GM12878 (cell line): ENCODE results near the gene SORCS2. TPM values are rescaled to one million over a fixed set of nuclear protein-coding genes. Genes with fewer than 3 reads are reported as not detected.

Source experiments
- ATAC-seq: fragments of 200-7000 bp; cut with Tn5 transposase; 3 replicates; pipeline ENCODE4 v1.9.1; 2020; ENCODE audit warnings: mild to moderate bottlenecking, moderate library complexity
- BruUV-seq: library from RNA; stranded (reverse); fragments of 400-500 nt; replicated peaks from 2 replicates; lab custom pipeline; 2021; lab: Mats Ljungman, UMichigan
- CTCF ChIA-PET: fragments of 300-600 bp; sonication (Branson Sonifier 250); formaldehyde crosslinking; extraction: SDS; loops from one replicate; lab custom pipeline; 2021; ENCODE audit warnings: inconsistent platforms; lab: Yijun Ruan, JAX
- POLR2A ChIA-PET: fragments of 350-600 bp; formaldehyde crosslinking; extraction: SDS; loops from one replicate; lab custom pipeline; 2021; ENCODE audit warnings: inconsistent platforms; lab: Charles Lee
- RAD21 ChIA-PET: fragments of 300-600 bp; sonication (Branson Sonifier 250); formaldehyde crosslinking; loops from one replicate; lab custom pipeline; 2023; ENCODE audit warnings: antibody characterized with exemption; ENCODE audit not compliant: unreplicated experiment; lab: Charles Lee
- SMC1A ChIA-PET: fragments of 300-600 bp; sonication (Branson Sonifier 250); formaldehyde crosslinking; loops from one replicate; lab custom pipeline; 2023; ENCODE audit not compliant: unreplicated experiment, uncharacterized antibody; lab: Charles Lee
- DNase-seq: peaks from one replicate; pipeline ENCODE4 v3.0.0-alpha.2; 2011; ENCODE audit warnings: low read depth, low spot score
- FAIRE-seq: peaks from 3 replicates; lab custom pipeline; 2011; peaks lifted over from hg19 to GRCh38; lab: Jason Lieb, UNC
- H2AFZ ChIP-seq: 2 replicates; pipeline ENCODE4 v1.6.0; 2011; ENCODE audit warnings: low read depth, low read length, control low read depth; ENCODE audit not compliant: control insufficient read depth
- H3K27ac ChIP-seq: 2 replicates; pipeline ENCODE4 v1.5.1; 2011; ENCODE audit warnings: control low read depth; ENCODE audit not compliant: control insufficient read depth, insufficient read depth
- H3K27me3 ChIP-seq, 2 experiments: replicated peaks in 1 of 2; 2 replicates each; pipeline versions ENCODE4 v1.6.0 to v1.6.1; 2011; ENCODE audit warnings: low read length in 1 of 2; ENCODE audit not compliant: control insufficient read depth in 2 of 2, insufficient read depth in 2 of 2
- H3K36me3 ChIP-seq, 2 experiments: 2 replicates each; pipeline ENCODE4 v1.5.1; 2011; ENCODE audit warnings: low read length in 1 of 2; ENCODE audit not compliant: control insufficient read depth in 2 of 2, insufficient read depth in 2 of 2
- H3K4me1 ChIP-seq: 2 replicates; pipeline ENCODE4 v1.6.1; 2011; ENCODE audit warnings: mild to moderate bottlenecking, low read length, moderate library complexity, mixed read lengths; ENCODE audit not compliant: control insufficient read depth, insufficient read depth
- H3K4me2 ChIP-seq: 2 replicates; pipeline ENCODE4 v1.6.0; 2011; ENCODE audit warnings: control low read depth; ENCODE audit not compliant: control insufficient read depth, insufficient read depth
- H3K4me3 ChIP-seq: fragments of 200-600 bp; sonication (generic); 2 replicates; pipeline ENCODE4 v1.5.1; 2016
- H3K79me2 ChIP-seq: 2 replicates; pipeline ENCODE4 v1.6.0; 2011; ENCODE audit warnings: low read length; ENCODE audit not compliant: control insufficient read depth, insufficient read depth
- H3K9ac ChIP-seq: 2 replicates; pipeline ENCODE4 v1.8.0; 2011; ENCODE audit warnings: low read length, control low read depth, mixed read lengths; ENCODE audit not compliant: control insufficient read depth, insufficient read depth
- H3K9me3 ChIP-seq: replicated peaks from 3 replicates; pipeline ENCODE4 v1.5.1; 2011; ENCODE audit warnings: mild to moderate bottlenecking, low read length; ENCODE audit not compliant: control insufficient read depth, insufficient read depth
- H4K20me1 ChIP-seq: 2 replicates; pipeline ENCODE4 v1.6.0; 2011; ENCODE audit not compliant: control insufficient read depth, insufficient read depth
- BRCA1 ChIP-seq: IDR thresholded peaks from 2 replicates; pipeline ENCODE4 v1.6.1; 2011; ENCODE audit warnings: low read depth, low read length, improper control_type of control experiment
- EGR1 ChIP-seq, 2 experiments: IDR thresholded peaks; 1 replicate in 1 of 2; 2 replicates in 1 of 2; pipeline ENCODE4 v1.6.1; 2011 to 2012; ENCODE audit warnings: low read depth in 2 of 2, low read length in 2 of 2, borderline replicate concordance in 1 of 2, mild to moderate bottlenecking in 1 of 2, moderate library complexity in 1 of 2
- ETV6 ChIP-seq, 2 experiments: fragments of 450-650 bp in 1 of 2; IDR thresholded peaks in 1 of 2; conservative IDR thresholded peaks in 1 of 2; 2 replicates each; pipeline ENCODE4 v1.6.1; 2014; ENCODE audit warnings: antibody characterized with exemption in 1 of 2, borderline replicate concordance in 1 of 2, low read depth in 1 of 2, mild to moderate bottlenecking in 1 of 2, moderate library complexity in 1 of 2
- HCFC1 ChIP-seq: fragments of 150-350 bp; IDR thresholded peaks from 2 replicates; pipeline ENCODE4 v1.6.1; 2014; ENCODE audit warnings: low read length
- IRF3 ChIP-seq: fragments of 450-650 bp; IDR thresholded peaks from 2 replicates; pipeline ENCODE4 v1.6.1; 2014; ENCODE audit warnings: mild to moderate bottlenecking
- JUNB ChIP-seq: IDR thresholded peaks from 2 replicates; pipeline ENCODE4 v1.6.1; 2016; ENCODE audit warnings: antibody characterized with exemption, mild to moderate bottlenecking
- KDM1A ChIP-seq: fragments of 200-600 bp; sonication (generic); IDR thresholded peaks from 2 replicates; pipeline ENCODE4 v1.6.1; 2016; ENCODE audit warnings: borderline replicate concordance
- MEF2B ChIP-seq: fragments of 450-650 bp; IDR thresholded peaks from 2 replicates; pipeline ENCODE4 v1.6.1; 2018; ENCODE audit warnings: mild to moderate bottlenecking, moderate library complexity; ENCODE audit not compliant: partially characterized antibody, poor library complexity, severe bottlenecking
- MTA2 ChIP-seq: fragments of 450-650 bp; IDR thresholded peaks from 2 replicates; pipeline ENCODE4 v1.6.1; 2016; ENCODE audit warnings: low read depth, mild to moderate bottlenecking, moderate library complexity
- NFYB ChIP-seq: IDR thresholded peaks from 2 replicates; pipeline ENCODE4 v1.6.1; 2011; ENCODE audit warnings: low read depth, mild to moderate bottlenecking, low read length, improper control_type of control experiment, moderate library complexity; ENCODE audit not compliant: insufficient read depth
- POLR2AphosphoS5 ChIP-seq: IDR thresholded peaks from 2 replicates; pipeline ENCODE4 v1.6.1; 2011; ENCODE audit warnings: mild to moderate bottlenecking, low read length, inconsistent platforms
- RAD51 ChIP-seq: fragments of 450-650 bp; IDR thresholded peaks from 2 replicates; pipeline ENCODE4 v1.6.1; 2016; ENCODE audit warnings: moderate library complexity, mild to moderate bottlenecking, inconsistent platforms
- RELA ChIP-seq: fragments of 450-650 bp; IDR thresholded peaks from 2 replicates; pipeline ENCODE4 v1.8.0; 2014; ENCODE audit warnings: borderline replicate concordance; ENCODE audit not compliant: partially characterized antibody
- SP1 ChIP-seq: IDR thresholded peaks from one replicate; pipeline ENCODE4 v1.6.1; 2011; ENCODE audit warnings: low read depth, low read length
- SPI1 ChIP-seq: IDR thresholded peaks from 2 replicates; pipeline ENCODE4 v1.6.1; 2011; ENCODE audit warnings: low read depth, mild to moderate bottlenecking, low read length, moderate library complexity, borderline replicate concordance; ENCODE audit not compliant: insufficient read depth
- STAT1 ChIP-seq: fragments of 450-650 bp; conservative IDR thresholded peaks from 2 replicates; pipeline ENCODE4 v1.6.1; 2014; ENCODE audit warnings: antibody characterized with exemption, mild to moderate bottlenecking
- TARDBP ChIP-seq: IDR thresholded peaks from 2 replicates; pipeline ENCODE4 v1.6.1; 2016; ENCODE audit warnings: borderline replicate concordance
- TCF3 ChIP-seq: IDR thresholded peaks from 2 replicates; pipeline ENCODE4 v1.6.1; 2012; ENCODE audit warnings: low read depth, mild to moderate bottlenecking, low read length, borderline replicate concordance; ENCODE audit not compliant: insufficient read depth
- WGBS: methylation state at CpG from one replicate; pipeline ENCODE4 v1.1.6; 2016; ENCODE audit warnings: low lambda C conversion rate; ENCODE audit not compliant: insufficient replicate concordance, insufficient coverage; ENCODE audit errors: missing lambda C conversion rate; 5-methylcytosine and 5-hydroxymethylcytosine counted together
- in situ Hi-C: fragments of 300-500 bp; cut with MboI; formaldehyde crosslinking; loops from 9 replicates; pipeline ENCODE4 v1.14.3; 2018; ENCODE audit warnings: mixed read lengths
- intact Hi-C: fragments of 100-400 bp; cut with micrococcal nuclease; formaldehyde crosslinking; loops from one replicate; pipeline ENCODE4 v1.14.2; 2022; ENCODE audit not compliant: unreplicated experiment
- polyA plus RNA-seq, 11 experiments: library from polyadenylated mRNA; depleted of rRNA in 4 of 11; unstranded in 6 of 11; stranded (reverse) in 5 of 11; fragments of >200 nt; fragmentation: Nextera tagmentation in 4 of 11; fragmentation: Illumina TruSeq in 1 of 11; extraction: Ambion mirVana in 4 of 11; extraction: Trizol in 1 of 11; gene quantifications; 1 replicate in 1 of 11; 2 replicates in 10 of 11; pipeline versions ENCODE4 v1.2.1 to v1.2.3, GENCODE V29; 2011 to 2016; ENCODE audit warnings: inconsistent platforms in 2 of 11, missing spikeins in 2 of 11, low read depth in 1 of 11
- total RNA-seq, 4 experiments: library from RNA; depleted of rRNA in 3 of 4; stranded (reverse); fragments of >200 nt in 3 of 4; fragmentation: Illumina TruSeq in 1 of 4; extraction: Trizol in 1 of 4; gene quantifications; 2 replicates each; pipeline versions ENCODE4 v1.2.1 to v1.2.3, GENCODE V29; 2013 to 2021
- TF ChIP-seq, protein P1 (sequence below): fragments of 150-350 bp; IDR thresholded peaks from 2 replicates; pipeline ENCODE4 v1.6.1; 2014; ENCODE audit warnings: mild to moderate bottlenecking, low read depth, low read length

Gene SORCS2
- total and polyA plus RNA-seq, 10 of the 15 experiments (the other 5 are each of a cell fraction or from before 2014, with no cell fraction given): 0.01 to 0.15 (median 0.05) TPM; not detected in 5

DNA sequence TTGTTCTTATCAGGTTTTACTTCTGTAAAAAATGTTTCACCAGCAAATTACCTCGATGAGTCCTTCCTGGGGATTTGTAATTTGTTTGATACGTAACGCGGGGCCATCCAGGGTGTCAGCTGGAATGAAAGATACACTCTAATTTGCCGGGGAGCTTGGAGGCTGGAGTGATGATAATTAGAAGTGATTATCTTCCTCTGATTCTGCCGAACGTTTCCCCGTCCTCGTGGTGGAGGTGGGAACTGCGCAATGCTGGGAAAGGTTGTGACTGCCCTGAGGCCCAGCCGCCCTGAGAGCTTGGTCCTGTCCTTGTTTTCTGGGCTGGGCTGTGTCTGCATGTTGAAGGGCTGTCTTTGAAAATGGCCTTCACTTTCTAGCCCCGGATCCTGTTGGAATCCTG lies 48.0 kb downstream of the SORCS2 start:
- CTCF ChIA-PET: no interaction called here
- WGBS: 35% methylated on average over 12 of the region's 12 CpGs
- SMC1A ChIA-PET: interaction anchor here (0.6 kb wide), 1 partner anchor 44 kb away, joined by 3 read pairs; no protein-coding TSS in a partner anchor

GRCh38 chr4:7241597-7242125 lies 49.3 kb downstream of the SORCS2 start:
- Histone ChIP-seq H3K4me3 (no peak overlapping the region), H3K9me3 (peaks cover 6% of the 10 kb centered on the region; the same call in 1 of the 3 replicates), H3K79me2 (no peaks in the 10 kb centered on the region), H4K20me1 (no peaks in the 10 kb centered on the region), H3K4me1 (no peaks in the 10 kb centered on the region), H3K9ac (no peak overlapping the region), H3K36me3 (no peaks in the 10 kb centered on the region), H2AFZ (no peak overlapping the region), H3K4me2 (no peak overlapping the region), H3K27ac (no peak overlapping the region), H3K27me3 (no peaks in the 10 kb centered on the region; a peak in 1 of 4 replicates)
- no TSS peak for BruUV-seq
- FAIRE-seq: no peak
- intact Hi-C loops: no loop called here
- POLR2A ChIA-PET: no interaction called here
- ATAC-seq: no peak
- SMC1A ChIA-PET: no interaction called here
- WGBS: 40% methylated on average over 18 of the region's 18 CpGs
- CTCF ChIA-PET: no interaction called here
- DNase-seq: no peak
- in situ Hi-C loops: no loop called here
- RAD21 ChIA-PET: no interaction called here
- no peak for TF ChIP-seq SPI1
- no peak for TF ChIP-seq JUNB
- no peak for TF ChIP-seq NFYB
- TF ChIP-seq SP1: no peak
- TF ChIP-seq ETV6 (conservative IDR thresholded peaks at IDR 0.05 in 1 of 2, IDR thresholded peaks at IDR 0.05 in 1 of 2; ENCODE audit: borderline replicate concordance in 1 of 2, low read depth in 1 of 2): no peak
- TF ChIP-seq RAD51: no peak
- TF ChIP-seq KDM1A: no peak
- TF ChIP-seq, protein P1, sequence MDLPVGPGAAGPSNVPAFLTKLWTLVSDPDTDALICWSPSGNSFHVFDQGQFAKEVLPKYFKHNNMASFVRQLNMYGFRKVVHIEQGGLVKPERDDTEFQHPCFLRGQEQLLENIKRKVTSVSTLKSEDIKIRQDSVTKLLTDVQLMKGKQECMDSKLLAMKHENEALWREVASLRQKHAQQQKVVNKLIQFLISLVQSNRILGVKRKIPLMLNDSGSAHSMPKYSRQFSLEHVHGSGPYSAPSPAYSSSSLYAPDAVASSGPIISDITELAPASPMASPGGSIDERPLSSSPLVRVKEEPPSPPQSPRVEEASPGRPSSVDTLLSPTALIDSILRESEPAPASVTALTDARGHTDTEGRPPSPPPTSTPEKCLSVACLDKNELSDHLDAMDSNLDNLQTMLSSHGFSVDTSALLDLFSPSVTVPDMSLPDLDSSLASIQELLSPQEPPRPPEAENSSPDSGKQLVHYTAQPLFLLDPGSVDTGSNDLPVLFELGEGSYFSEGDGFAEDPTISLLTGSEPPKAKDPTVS: no peak
- TF ChIP-seq RELA: no peak
- no peak for TF ChIP-seq HCFC1
- TF ChIP-seq IRF3: no peak
- no peak for TF ChIP-seq MTA2

More for the DNA sequence above, 48.0 kb downstream of the SORCS2 start:
- Histone ChIP-seq H3K36me3 (no peaks in the 10 kb centered on the region), H3K9ac (no peak overlapping the region), H3K4me1 (no peaks in the 10 kb centered on the region), H3K27me3 (no peaks in the 10 kb centered on the region; a peak in 1 of 4 replicates), H3K79me2 (no peaks in the 10 kb centered on the region), H4K20me1 (no peaks in the 10 kb centered on the region), H2AFZ (no peak overlapping the region), H3K4me2 (no peak overlapping the region), H3K9me3 (peaks cover 6% of the 10 kb centered on the region; the same call in 1 of the 3 replicates), H3K27ac (no peak overlapping the region), H3K4me3 (no peak overlapping the region)
- TF ChIP-seq BRCA1 (no peak), EGR1 (IDR thresholded peaks at IDR 0.05; ENCODE audit: borderline replicate concordance in 1 of 2, low read depth in 2 of 2, low read length in 2 of 2) (no peak), TCF3 (no peak), POLR2AphosphoS5 (no peak), TARDBP (no peak), MEF2B (no peak), STAT1 (no peak)
- FAIRE-seq (no peak), DNase-seq (no peak), ATAC-seq (no peak)
- intact Hi-C loops (no loop called here), in situ Hi-C loops (no loop called here)
- ChIA-PET RAD21 (no interaction called here), POLR2A (no interaction called here)
- BruUV-seq: no TSS peak
